A549 (cell line): ENCODE data around the gene KRT8. TPM values are rescaled to one million over a fixed set of nuclear protein-coding genes. Genes with fewer than 3 reads are reported as not detected.

Experiments
- ATAC-seq, 2 experiments: fragments of 200-7000 bp in 1 of 2; fragments of >200 bp in 1 of 2; cut with Nextera tagmentation in 1 of 2; cut with Tn5 transposase in 1 of 2; 3 replicates each; pipeline versions ENCODE4 v1.8.0 to v1.9.1; 2018 to 2020; ENCODE audit warnings: mild to moderate bottlenecking in 1 of 2, moderate library complexity in 1 of 2
- CTCF ChIA-PET: fragments of 300-600 bp; sonication (Branson Sonifier 250); formaldehyde crosslinking; extraction: SDS; loops from one replicate; lab custom pipeline; 2021; ENCODE audit warnings: antibody characterized with exemption, inconsistent platforms; lab: Yijun Ruan, JAX
- POLR2A ChIA-PET: fragments of 350-600 bp; formaldehyde crosslinking; extraction: SDS; loops from one replicate; lab custom pipeline; 2021; ENCODE audit warnings: antibody characterized with exemption, inconsistent platforms; lab: Yijun Ruan, JAX
- DNase-seq, 2 experiments: peaks; one replicate each; pipeline versions ENCODE4 v3.0.0 to v3.0.0-alpha.2; 2011 to 2016; ENCODE audit warnings: low read depth in 1 of 2, low spot score in 1 of 2
- FAIRE-seq: peaks from 2 replicates; lab custom pipeline; 2011; peaks lifted over from hg19 to GRCh38; lab: Jason Lieb, UNC
- H3K27ac ChIP-seq, 2 experiments: fragments of >200 bp; sonication (Bioruptor Twin); formaldehyde crosslinking; 3 replicates each; pipeline ENCODE4 v1.5.1; 2016 to 2017
- H3K4me1 ChIP-seq: fragments of >200 bp; sonication (Bioruptor Twin); formaldehyde crosslinking; 3 replicates; pipeline ENCODE4 v1.6.1; 2016
- H3K4me2 ChIP-seq: fragments of >200 bp; sonication (Bioruptor Twin); formaldehyde crosslinking; 3 replicates; pipeline ENCODE4 v1.6.1; 2016
- H3K4me3 ChIP-seq: fragments of >200 bp; sonication (Bioruptor Twin); formaldehyde crosslinking; 3 replicates; pipeline ENCODE4 v1.5.1; 2016
- H3K9me3 ChIP-seq: fragments of >200 bp; sonication (Bioruptor Twin); formaldehyde crosslinking; 3 replicates; pipeline ENCODE4 v1.6.1; 2016
- ATOH8 ChIP-seq: fragments of 250-450 bp; sonication (Bioruptor Pico); IDR thresholded peaks from 2 replicates; pipeline ENCODE4 v1.5.0; 2020; ENCODE audit warnings: low read depth, mild to moderate bottlenecking, moderate library complexity
- CEBPB ChIP-seq, 2 experiments: fragments of >200 bp in 1 of 2; sonication (Bioruptor Twin) in 1 of 2; formaldehyde crosslinking in 1 of 2; IDR thresholded peaks; 2 replicates each; pipeline ENCODE4 v1.6.1; 2012 to 2016
- EHF ChIP-seq: fragments of 250-450 bp; sonication (Bioruptor Pico); IDR thresholded peaks from 2 replicates; pipeline ENCODE4 v1.5.0; 2020; ENCODE audit warnings: mild to moderate bottlenecking
- EP300 ChIP-seq, 2 experiments: fragments of >200 bp; sonication (Bioruptor Twin); formaldehyde crosslinking; IDR thresholded peaks; 2 replicates in 1 of 2; 3 replicates in 1 of 2; pipeline ENCODE4 v1.6.1; 2016 to 2017
- ESRRA ChIP-seq: fragments of 150-350 bp; IDR thresholded peaks from 2 replicates; pipeline ENCODE4 v1.6.1; 2014; ENCODE audit warnings: mild to moderate bottlenecking, low read length, borderline replicate concordance
- FOSL2 ChIP-seq, 2 experiments: fragments of 450-650 bp in 1 of 2; fragments of >200 bp in 1 of 2; sonication (Bioruptor Twin) in 1 of 2; formaldehyde crosslinking; IDR thresholded peaks; 2 replicates each; pipeline versions ENCODE4 v1.5.0 to v1.6.1; 2016 to 2020; ENCODE audit warnings: mild to moderate bottlenecking in 1 of 2, moderate library complexity in 1 of 2
- HDAC2 ChIP-seq: fragments of 200-600 bp; sonication (generic); IDR thresholded peaks from 2 replicates; pipeline ENCODE4 v1.6.1; 2016
- HEYL ChIP-seq: fragments of 250-450 bp; sonication (Bioruptor Pico); IDR thresholded peaks from 2 replicates; pipeline ENCODE4 v1.8.0; 2021; ENCODE audit warnings: mild to moderate bottlenecking, moderate library complexity
- HOXA7 ChIP-seq: fragments of 250-450 bp; sonication (Bioruptor Pico); IDR thresholded peaks from 2 replicates; pipeline ENCODE4 v1.5.0; 2020; ENCODE audit warnings: mild to moderate bottlenecking, moderate library complexity
- HOXB13 ChIP-seq: fragments of 250-450 bp; sonication (Bioruptor Pico); IDR thresholded peaks from 2 replicates; pipeline ENCODE4 v1.5.0; 2020; ENCODE audit warnings: low read depth, mild to moderate bottlenecking, moderate library complexity
- HOXB5 ChIP-seq: fragments of 250-450 bp; sonication (Bioruptor Pico); IDR thresholded peaks from 2 replicates; pipeline ENCODE4 v1.5.0; 2020; ENCODE audit warnings: mild to moderate bottlenecking, moderate library complexity
- KDM5A ChIP-seq: fragments of 200-600 bp; sonication (generic); IDR thresholded peaks from 2 replicates; pipeline ENCODE4 v1.6.1; 2016; ENCODE audit warnings: antibody characterized with exemption, mild to moderate bottlenecking
- PHF8 ChIP-seq: fragments of 200-600 bp; sonication (generic); IDR thresholded peaks from 2 replicates; pipeline ENCODE4 v1.6.1; 2016; ENCODE audit warnings: low read depth, mild to moderate bottlenecking, antibody characterized with exemption, moderate library complexity, borderline replicate concordance
- REST ChIP-seq: fragments of 200-600 bp; sonication (generic); IDR thresholded peaks from 2 replicates; pipeline ENCODE4 v1.6.1; 2016; ENCODE audit warnings: antibody characterized with exemption, mild to moderate bottlenecking, moderate library complexity
- RFX5 ChIP-seq: fragments of 450-650 bp; IDR thresholded peaks from 2 replicates; pipeline ENCODE4 v1.7.1; 2014; ENCODE audit warnings: antibody characterized with exemption, mild to moderate bottlenecking, moderate library complexity
- SREBF2 ChIP-seq: fragments of 450-650 bp; IDR thresholded peaks from 2 replicates; pipeline ENCODE4 v1.6.1; 2014; ENCODE audit warnings: mild to moderate bottlenecking, moderate library complexity
- TFCP2L1 ChIP-seq: fragments of 250-450 bp; sonication (Bioruptor Pico); IDR thresholded peaks from 2 replicates; pipeline ENCODE4 v1.5.0; 2021; ENCODE audit warnings: mild to moderate bottlenecking
- ZC3H11A ChIP-seq: fragments of 450-650 bp; IDR thresholded peaks from 2 replicates; pipeline ENCODE4 v1.6.1; 2014; ENCODE audit warnings: antibody characterized with exemption, mild to moderate bottlenecking
- ZFP36 ChIP-seq: fragments of 450-650 bp; IDR thresholded peaks from 2 replicates; pipeline ENCODE4 v1.6.1; 2014; ENCODE audit warnings: borderline replicate concordance; ENCODE audit not compliant: partially characterized antibody
- WGBS: methylation state at CpG from one replicate; pipeline ENCODE4 v1.1.6; 2017; ENCODE audit errors: missing lambda C conversion rate; 5-methylcytosine and 5-hydroxymethylcytosine counted together
- polyA plus RNA-seq, 4 experiments: library from polyadenylated mRNA; depleted of rRNA in 3 of 4; stranded (reverse); fragments of >200 nt; fragmentation: RNase III in 1 of 4; extraction: RNeasy Plus Mini Kit Qiagen cat#74134 plus additional on column Dnase treatment in 1 of 4; gene quantifications; 2 replicates in 3 of 4; 3 replicates in 1 of 4; pipeline ENCODE4 v1.2.3, GENCODE V29; 2011 to 2017

KRT8 gene
- polyA plus RNA-seq, 2 of the 4 experiments (the other 2 are of a cell fraction), result 2,250 to 3,633 TPM

GRCh38 chr12:52942066-52942900 lies 37.4 kb upstream of the KRT8 start (continued):
- no peak for TF ChIP-seq REST
- TF ChIP-seq HDAC2, result no peak

GRCh38 chr12:52929538-52929937 lies 24.7 kb upstream of the KRT8 start:
- POLR2A ChIA-PET, result interaction anchor here (1.2 kb wide), 1 partner anchor 25 kb away, joined by 7 read pairs; the partner anchor contains the start of gene KRT8
- no peak overlapping the region for H3K4me2 ChIP-seq
- no peak for FAIRE-seq
- TF ChIP-seq CEBPB (IDR thresholded peaks at IDR 0.05), result no peak
- TF ChIP-seq ESRRA, result no peak
- TF ChIP-seq KDM5A, result no peak
- no peak for TF ChIP-seq SREBF2
- no peak for TF ChIP-seq FOSL2 (IDR thresholded peaks at IDR 0.05)
- no peak for TF ChIP-seq FOSL2 (CRISPR knock-in tag; IDR thresholded peaks at IDR 0.05)
- no peak for TF ChIP-seq ZC3H11A
- TF ChIP-seq HOXA7 (CRISPR knock-in tag), result no peak
- TF ChIP-seq RFX5, result no peak
- TF ChIP-seq REST, result no peak
- no peak for TF ChIP-seq EHF (CRISPR knock-in tag)
- no peak for TF ChIP-seq HDAC2
- no peak for TF ChIP-seq HOXB13 (CRISPR knock-in tag)
- no peak for TF ChIP-seq HEYL
- no peak for TF ChIP-seq PHF8
- TF ChIP-seq HOXB5, result no peak
- TF ChIP-seq, all 56 proteins: peak for 0
- WGBS, result 79% methylated on average over 1 of the region's 1 CpG
- peaks cover 51% of the 10 kb centered on the region for H3K4me1 ChIP-seq
- H3K9me3 ChIP-seq, result no peaks in the 10 kb centered on the region
- peak overlapping the region; percentile 54 to 96; a peak in 5 of 6 replicates for H3K27ac ChIP-seq
- CTCF ChIA-PET, result interaction anchor here (0.9 to 4.9 kb wide), 10 partner anchors 10 to 51 kb away, joined by 3 to 23 read pairs (median 8); partner anchors contain the start of gene KRT8
- DNase-seq (no peak), ATAC-seq (no peak)
- H3K4me3 ChIP-seq, result no peak overlapping the region

- Histone ChIP-seq H3K4me3 (no peak overlapping the region), H3K4me2 (peak overlapping the region; percentile 84), H3K9me3 (no peaks in the 10 kb centered on the region), H3K4me1 (peaks cover 67% of the 10 kb centered on the region), H3K27ac (peak overlapping the region; percentile 96 to 97)
- WGBS, result 83% methylated on average over 4 of the region's 4 CpGs
- no peak for ATAC-seq
- TF ChIP-seq TFCP2L1 (CRISPR knock-in tag) (no peak), ATOH8 (CRISPR knock-in tag) (no peak), EP300 (IDR thresholded peaks at IDR 0.05) (no peak), FOSL2 (IDR thresholded peaks at IDR 0.05) (no peak), FOSL2 (CRISPR knock-in tag; IDR thresholded peaks at IDR 0.05) (no peak), CEBPB (IDR thresholded peaks at IDR 0.05) (0 out of 4 replicates have a peak, but pooled peaks of 1 of the 2 experiments have one; percentile 1), ZFP36 (peak; percentile 57)
- CTCF ChIA-PET, result interaction anchor here (0.9 to 7.4 kb wide), 15 partner anchors 9 to 120 kb away, joined by 3 to 78 read pairs (median 14); partner anchors contain the start of gene KRT8
- no peak for DNase-seq
- POLR2A ChIA-PET, result interaction anchor here (1.0 to 7.8 kb wide), 7 partner anchors 18 to 43 kb away, joined by 5 to 205 read pairs (median 54); partner anchors contain the start of genes KRT18 and KRT8
- FAIRE-seq, result no peak
Observed at GRCh38 chr12:52927964-52928363, 23.1 kb upstream of the KRT8 start.
